Muscle layer of colon (tissue), 2 donors: ENCODE results near the gene CAMKMT.

Source experiments
- H3K27ac ChIP-seq: one replicate; pipeline ENCODE4 v1.7.0; 2013; ENCODE audit warnings: low read depth, mild to moderate bottlenecking, low read length, moderate library complexity
- H3K27me3 ChIP-seq, 2 donors: one replicate each; pipeline ENCODE4 v1.7.0; 2013; ENCODE audit warnings: low read length in 2 of 2, mild to moderate bottlenecking in 2 of 2; ENCODE audit not compliant: insufficient read depth in 2 of 2, control insufficient read depth in 1 of 2
- H3K36me3 ChIP-seq: one replicate; pipeline ENCODE4 v1.7.0; 2013; ENCODE audit warnings: mild to moderate bottlenecking, low read length; ENCODE audit not compliant: insufficient read depth
- H3K4me1 ChIP-seq: one replicate; pipeline ENCODE4 v1.7.0; 2013; ENCODE audit warnings: mild to moderate bottlenecking, low read length; ENCODE audit not compliant: insufficient read depth
- H3K4me3 ChIP-seq, 2 donors: one replicate each; pipeline ENCODE4 v1.7.0; 2013; ENCODE audit warnings: low read length in 2 of 2, low read depth in 1 of 2, mild to moderate bottlenecking in 1 of 2, moderate library complexity in 1 of 2
- H3K9ac ChIP-seq: one replicate; pipeline ENCODE4 v1.7.0; 2013; ENCODE audit warnings: low read length
- H3K9me3 ChIP-seq: one replicate; pipeline ENCODE4 v1.7.0; 2013; ENCODE audit warnings: mild to moderate bottlenecking, low read length
- donor health status: abdominal sarcoma.
- donor health status: Adenocarcinoma of cecum.

Gene CAMKMT

GRCh38 chr2:44635725-44636124, 274.0 kb downstream of the CAMKMT start:
- H3K9me3 ChIP-seq = no peaks in the 10 kb centered on the region
- no peak overlapping the region for H3K4me3 ChIP-seq
- H3K9ac ChIP-seq = no peak overlapping the region
- no peaks in the 10 kb centered on the region for H3K27me3 ChIP-seq
- no peak overlapping the region for H3K27ac ChIP-seq
- H3K4me1 ChIP-seq = no peaks in the 10 kb centered on the region
- no peaks in the 10 kb centered on the region for H3K36me3 ChIP-seq

GRCh38 chr2:44638649-44639048, 276.9 kb downstream of the CAMKMT start:
- no peaks in the 10 kb centered on the region for H3K36me3 ChIP-seq
- no peak overlapping the region for H3K27ac ChIP-seq
- H3K9ac ChIP-seq = no peak overlapping the region
- no peak overlapping the region for H3K4me3 ChIP-seq
- H3K27me3 ChIP-seq = no peaks in the 10 kb centered on the region
- no peaks in the 10 kb centered on the region for H3K4me1 ChIP-seq
- no peaks in the 10 kb centered on the region for H3K9me3 ChIP-seq

GRCh38 chr2:44639399-44639798, 277.7 kb downstream of the CAMKMT start:
- no peaks in the 10 kb centered on the region for H3K4me1 ChIP-seq
- H3K9me3 ChIP-seq = no peaks in the 10 kb centered on the region
- H3K36me3 ChIP-seq = no peaks in the 10 kb centered on the region
- H3K9ac ChIP-seq = no peak overlapping the region
- no peak overlapping the region for H3K27ac ChIP-seq
- H3K27me3 ChIP-seq = no peaks in the 10 kb centered on the region
- no peak overlapping the region for H3K4me3 ChIP-seq

DNA sequence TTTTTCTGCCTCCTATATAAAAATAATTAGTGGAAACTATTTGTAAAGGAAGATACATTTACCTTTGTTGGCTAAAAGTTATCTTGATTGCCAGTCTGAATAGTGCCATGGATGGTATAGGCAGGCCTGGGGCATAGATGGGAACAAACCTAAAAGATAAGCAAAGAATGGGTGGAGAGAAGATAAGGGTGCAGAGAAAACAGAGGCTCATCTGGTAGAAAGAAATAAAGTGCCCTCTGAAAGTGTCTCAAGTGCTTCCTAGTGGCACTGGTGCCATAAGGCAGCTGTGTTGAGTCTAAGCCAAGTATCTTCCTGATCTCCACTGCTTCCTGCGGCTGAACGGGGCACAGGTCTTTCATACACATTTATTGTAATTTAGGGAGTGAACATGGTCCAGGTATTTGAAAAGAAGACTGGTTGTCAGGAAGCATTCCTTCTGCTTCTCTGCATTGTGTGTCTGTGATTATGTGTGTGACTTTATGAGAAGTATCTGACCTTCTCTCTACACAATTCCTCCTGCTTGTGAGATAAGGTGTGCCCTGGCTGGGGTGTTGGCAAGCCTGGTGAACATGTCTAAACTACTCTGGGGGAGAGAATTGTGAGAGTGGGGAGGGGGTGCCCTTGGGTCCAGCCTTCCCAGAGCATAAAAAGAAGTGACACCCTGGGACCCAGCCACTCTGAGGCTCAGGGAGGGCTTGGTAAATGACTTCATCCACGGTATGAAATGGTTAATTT, 280.5 kb downstream of the CAMKMT start:
- H3K4me3 ChIP-seq = no peak overlapping the region
- no peak overlapping the region for H3K9ac ChIP-seq
- no peak overlapping the region for H3K27ac ChIP-seq
- H3K36me3 ChIP-seq = no peaks in the 10 kb centered on the region
- H3K4me1 ChIP-seq = no peaks in the 10 kb centered on the region
- no peaks in the 10 kb centered on the region for H3K27me3 ChIP-seq
- H3K9me3 ChIP-seq = no peaks in the 10 kb centered on the region

DNA sequence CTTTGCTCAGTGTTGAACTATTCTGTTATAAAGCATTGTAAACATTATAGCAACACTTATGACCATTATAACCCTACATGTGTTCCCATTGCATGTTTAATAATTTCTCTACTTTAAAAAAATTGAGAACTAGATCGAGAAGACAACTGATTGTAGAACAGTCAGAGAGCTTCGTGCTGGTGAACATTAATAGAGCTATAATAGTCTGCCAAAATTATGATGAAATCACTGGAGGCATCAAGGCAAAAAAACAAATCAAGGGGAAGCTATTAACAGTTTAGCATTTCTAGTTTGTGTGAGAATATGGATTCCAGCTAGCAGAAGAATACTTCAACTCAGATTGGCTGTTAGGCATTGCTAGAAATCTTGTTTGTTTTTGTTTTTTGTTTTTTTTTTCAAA, 284.2 kb downstream of the CAMKMT start:
- H3K36me3 ChIP-seq = no peaks in the 10 kb centered on the region
- no peaks in the 10 kb centered on the region for H3K9me3 ChIP-seq
- H3K9ac ChIP-seq = no peak overlapping the region
- no peaks in the 10 kb centered on the region for H3K27me3 ChIP-seq
- H3K27ac ChIP-seq = no peak overlapping the region
- H3K4me3 ChIP-seq = no peak overlapping the region
- no peaks in the 10 kb centered on the region for H3K4me1 ChIP-seq

- H3K9me3 ChIP-seq = no peaks in the 10 kb centered on the region
- no peaks in the 10 kb centered on the region for H3K27me3 ChIP-seq
- H3K36me3 ChIP-seq = no peaks in the 10 kb centered on the region
- no peak overlapping the region for H3K27ac ChIP-seq
- H3K4me1 ChIP-seq = no peaks in the 10 kb centered on the region
- H3K9ac ChIP-seq = no peak overlapping the region
- H3K4me3 ChIP-seq = no peak overlapping the region
These were observed 287.6 kb downstream of the CAMKMT start for GRCh38 chr2:44649381-44649780.

DNA sequence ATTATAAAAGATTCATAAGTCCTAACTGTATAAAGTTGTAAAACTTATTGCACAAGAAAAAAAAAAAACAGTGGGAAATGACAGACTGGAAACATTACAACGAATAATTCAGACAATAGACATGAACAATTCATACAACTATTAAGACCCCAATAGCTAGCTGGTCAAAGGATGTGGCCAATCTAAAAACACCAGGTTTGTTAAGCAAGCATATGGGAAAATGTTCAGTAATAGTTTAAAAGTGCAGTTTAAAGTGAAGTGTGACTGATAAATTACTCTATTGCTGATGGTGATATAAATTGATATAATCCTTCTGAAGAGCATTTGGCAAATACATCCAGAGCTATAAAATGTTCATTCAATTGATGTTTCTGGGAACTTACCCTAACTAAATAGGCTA, 289.0 kb downstream of the CAMKMT start:
- Histone ChIP-seq H3K9me3 (no peaks in the 10 kb centered on the region), H3K36me3 (no peaks in the 10 kb centered on the region), H3K27ac (no peak overlapping the region), H3K9ac (no peak overlapping the region), H3K4me1 (no peaks in the 10 kb centered on the region), H3K4me3 (no peak overlapping the region), H3K27me3 (no peaks in the 10 kb centered on the region)

GRCh38 chr2:44651974-44652373, 290.2 kb downstream of the CAMKMT start:
- Histone ChIP-seq H3K27ac (no peak overlapping the region), H3K36me3 (no peaks in the 10 kb centered on the region), H3K9ac (no peak overlapping the region), H3K9me3 (no peaks in the 10 kb centered on the region), H3K4me1 (no peaks in the 10 kb centered on the region), H3K4me3 (no peak overlapping the region), H3K27me3 (no peaks in the 10 kb centered on the region)

- H3K27me3 ChIP-seq = no peaks in the 10 kb centered on the region
- H3K9ac ChIP-seq = no peak overlapping the region
- H3K4me3 ChIP-seq = no peak overlapping the region
- H3K9me3 ChIP-seq = no peaks in the 10 kb centered on the region
- H3K4me1 ChIP-seq = no peaks in the 10 kb centered on the region
- no peaks in the 10 kb centered on the region for H3K36me3 ChIP-seq
- no peak overlapping the region for H3K27ac ChIP-seq
These were observed 291.0 kb downstream of the CAMKMT start for GRCh38 chr2:44652701-44653100.

- no peak overlapping the region for H3K9ac ChIP-seq
- H3K27ac ChIP-seq = no peak overlapping the region
- no peaks in the 10 kb centered on the region for H3K4me1 ChIP-seq
- H3K9me3 ChIP-seq = no peaks in the 10 kb centered on the region
- H3K4me3 ChIP-seq = no peak overlapping the region
- no peaks in the 10 kb centered on the region for H3K36me3 ChIP-seq
- no peaks in the 10 kb centered on the region for H3K27me3 ChIP-seq
These were observed 293.7 kb downstream of the CAMKMT start for GRCh38 chr2:44655401-44655864.

GRCh38 chr2:44656460-44656859, 294.7 kb downstream of the CAMKMT start:
- Histone ChIP-seq H3K4me1 (no peaks in the 10 kb centered on the region), H3K27ac (no peak overlapping the region), H3K27me3 (no peaks in the 10 kb centered on the region), H3K4me3 (no peak overlapping the region), H3K9me3 (no peaks in the 10 kb centered on the region), H3K36me3 (no peaks in the 10 kb centered on the region), H3K9ac (no peak overlapping the region)

DNA sequence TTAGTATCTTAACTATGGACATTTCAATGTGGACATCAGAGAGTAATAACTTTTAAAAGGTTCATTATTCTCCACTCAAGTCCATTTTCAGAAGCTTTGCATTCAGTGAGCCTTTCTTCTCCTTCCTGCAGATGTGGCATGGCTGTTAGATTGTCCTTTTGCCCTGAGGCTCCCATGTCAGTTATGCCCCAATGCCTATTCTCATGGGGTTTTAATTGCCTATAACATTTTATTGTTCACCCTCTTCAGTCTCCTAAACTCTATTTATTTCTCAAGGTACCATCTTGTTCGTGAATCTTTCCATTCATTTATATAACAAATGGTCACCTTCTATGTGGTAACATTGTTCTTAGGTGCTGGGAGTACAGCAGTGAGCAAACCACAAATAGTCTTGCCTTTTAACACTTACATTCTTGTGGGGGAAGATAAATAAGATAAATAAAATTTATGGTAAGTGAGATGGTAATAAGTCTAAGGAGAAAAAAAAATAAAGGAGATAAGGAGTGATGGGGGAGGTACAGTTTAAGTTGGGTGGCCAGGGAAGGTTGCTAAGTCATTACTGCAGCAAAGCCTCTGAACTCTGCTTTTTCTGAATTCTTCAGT, 301.8 kb downstream of the CAMKMT start:
- H3K27me3 ChIP-seq = no peaks in the 10 kb centered on the region
- no peaks in the 10 kb centered on the region for H3K4me1 ChIP-seq
- H3K36me3 ChIP-seq = no peaks in the 10 kb centered on the region
- H3K9me3 ChIP-seq = no peaks in the 10 kb centered on the region
- no peak overlapping the region for H3K4me3 ChIP-seq
- no peak overlapping the region for H3K9ac ChIP-seq
- H3K27ac ChIP-seq = no peak overlapping the region
